ENCODE results near the gene USP35.

USP35 gene

DNA sequence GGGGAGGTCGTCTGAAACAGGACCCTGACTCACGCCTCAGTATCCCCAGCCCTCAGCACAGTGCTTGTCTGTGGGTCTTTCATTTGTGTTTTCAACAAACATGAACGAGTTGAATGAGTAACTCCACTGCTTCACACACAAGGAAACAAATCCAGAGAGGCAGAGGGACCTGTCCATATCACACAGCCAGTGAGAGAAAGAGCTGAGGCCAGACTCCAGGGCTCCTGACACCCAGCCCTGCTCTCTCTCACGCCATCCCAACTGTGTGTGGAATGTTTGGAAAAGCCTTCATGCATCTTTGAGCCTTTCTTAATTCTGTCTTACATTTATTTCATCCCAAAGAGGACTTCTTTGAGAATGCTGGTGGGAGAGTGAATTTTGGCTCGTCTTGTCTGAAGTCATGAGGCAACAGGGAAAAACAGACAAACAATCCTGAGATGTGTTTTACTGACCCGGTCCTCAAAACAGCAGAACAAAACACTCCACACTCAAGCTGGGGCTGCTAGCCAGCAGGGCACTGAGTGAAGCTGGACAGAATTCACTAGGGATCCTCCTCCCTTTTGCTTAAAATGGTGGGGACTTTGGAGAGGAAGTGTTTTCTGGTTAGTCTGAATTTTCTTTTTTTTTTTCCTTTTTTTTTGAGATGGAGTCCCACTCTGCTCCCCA, 29.6 kb upstream of the USP35 start:
- H3K27ac ChIP-seq (ENCODE audit: low read depth, low read length, poor library complexity, severe bottlenecking): no peak overlapping the region
- no peak overlapping the region for H2AFZ ChIP-seq (ENCODE audit: low read length)
- no peaks in the 10 kb centered on the region for H3K27me3 ChIP-seq (ENCODE audit: insufficient read depth, low read length)
- H3K4me1 ChIP-seq (ENCODE audit: insufficient read depth, low read length, severe bottlenecking): no peaks in the 10 kb centered on the region
- TF ChIP-seq EZH2 (IDR thresholded peaks at IDR 0.05; ENCODE audit: borderline replicate concordance, low read length): no peak
- TF ChIP-seq, protein P1, sequence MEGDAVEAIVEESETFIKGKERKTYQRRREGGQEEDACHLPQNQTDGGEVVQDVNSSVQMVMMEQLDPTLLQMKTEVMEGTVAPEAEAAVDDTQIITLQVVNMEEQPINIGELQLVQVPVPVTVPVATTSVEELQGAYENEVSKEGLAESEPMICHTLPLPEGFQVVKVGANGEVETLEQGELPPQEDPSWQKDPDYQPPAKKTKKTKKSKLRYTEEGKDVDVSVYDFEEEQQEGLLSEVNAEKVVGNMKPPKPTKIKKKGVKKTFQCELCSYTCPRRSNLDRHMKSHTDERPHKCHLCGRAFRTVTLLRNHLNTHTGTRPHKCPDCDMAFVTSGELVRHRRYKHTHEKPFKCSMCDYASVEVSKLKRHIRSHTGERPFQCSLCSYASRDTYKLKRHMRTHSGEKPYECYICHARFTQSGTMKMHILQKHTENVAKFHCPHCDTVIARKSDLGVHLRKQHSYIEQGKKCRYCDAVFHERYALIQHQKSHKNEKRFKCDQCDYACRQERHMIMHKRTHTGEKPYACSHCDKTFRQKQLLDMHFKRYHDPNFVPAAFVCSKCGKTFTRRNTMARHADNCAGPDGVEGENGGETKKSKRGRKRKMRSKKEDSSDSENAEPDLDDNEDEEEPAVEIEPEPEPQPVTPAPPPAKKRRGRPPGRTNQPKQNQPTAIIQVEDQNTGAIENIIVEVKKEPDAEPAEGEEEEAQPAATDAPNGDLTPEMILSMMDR (IDR thresholded peaks at IDR 0.05; ENCODE audit: low read length): no peak
- no peak overlapping the region for H3K4me3 ChIP-seq (ENCODE audit: low read depth, low read length, poor library complexity, severe bottlenecking)
- H3K79me2 ChIP-seq (ENCODE audit: insufficient read depth, low read length): no peaks in the 10 kb centered on the region
- no peak overlapping the region for H3K9ac ChIP-seq (ENCODE audit: low read length)
- no peaks in the 10 kb centered on the region for H3K9me2 ChIP-seq (ENCODE audit: low read depth, low read length)
- H3K9me3 ChIP-seq (ENCODE audit: low read length): no peaks in the 10 kb centered on the region
- H3F3A ChIP-seq (ENCODE audit: insufficient read depth, low read length): no peaks in the 10 kb centered on the region
- no peaks in the 10 kb centered on the region for H4K20me1 ChIP-seq (ENCODE audit: insufficient read depth, low read length)
- H3K36me3 ChIP-seq (ENCODE audit: insufficient read depth, low read length): no peaks in the 10 kb centered on the region
- no peak overlapping the region for H3K4me2 ChIP-seq (ENCODE audit: low read length)

DNA sequence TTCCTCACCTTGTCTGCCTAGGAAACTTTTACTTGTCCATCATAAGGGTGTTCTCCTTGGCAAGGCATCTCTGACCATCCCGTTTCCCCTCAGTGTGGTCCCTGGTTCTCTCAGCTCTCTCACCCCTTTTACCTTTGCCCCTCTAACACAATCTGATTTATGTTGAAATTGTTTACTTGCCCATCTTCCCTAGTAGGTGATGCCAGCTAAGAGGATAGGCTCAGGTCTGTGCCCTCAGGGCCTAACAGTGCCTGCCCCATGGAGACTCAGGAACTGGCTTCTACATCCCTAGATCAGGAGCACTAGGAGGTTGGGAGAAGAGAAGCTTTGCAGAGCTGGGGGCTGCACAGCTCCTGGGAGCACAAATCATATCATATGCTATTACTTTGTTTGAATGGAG, 28.2 kb upstream of the USP35 start:
- no peak overlapping the region for H3K9ac ChIP-seq (ENCODE audit: low read length)
- H3K79me2 ChIP-seq (ENCODE audit: insufficient read depth, low read length): no peaks in the 10 kb centered on the region
- H3K27me3 ChIP-seq (ENCODE audit: insufficient read depth, low read length): no peaks in the 10 kb centered on the region
- no peaks in the 10 kb centered on the region for H3K9me3 ChIP-seq (ENCODE audit: low read length)
- no peak overlapping the region for H3K4me3 ChIP-seq (ENCODE audit: low read depth, low read length, poor library complexity, severe bottlenecking)
- TF ChIP-seq, protein P1 (IDR thresholded peaks at IDR 0.05; ENCODE audit: low read length): no peak
- TF ChIP-seq EZH2 (IDR thresholded peaks at IDR 0.05; ENCODE audit: borderline replicate concordance, low read length): no peak
- H3K27ac ChIP-seq (ENCODE audit: low read depth, low read length, poor library complexity, severe bottlenecking): no peak overlapping the region
- H3K4me2 ChIP-seq (ENCODE audit: low read length): no peak overlapping the region
- H3K4me1 ChIP-seq (ENCODE audit: insufficient read depth, low read length, severe bottlenecking): no peaks in the 10 kb centered on the region
- H2AFZ ChIP-seq (ENCODE audit: low read length): no peak overlapping the region
- H3F3A ChIP-seq (ENCODE audit: insufficient read depth, low read length): no peaks in the 10 kb centered on the region
- no peaks in the 10 kb centered on the region for H3K36me3 ChIP-seq (ENCODE audit: insufficient read depth, low read length)
- H4K20me1 ChIP-seq (ENCODE audit: insufficient read depth, low read length): no peaks in the 10 kb centered on the region
- no peaks in the 10 kb centered on the region for H3K9me2 ChIP-seq (ENCODE audit: low read depth, low read length)

DNA sequence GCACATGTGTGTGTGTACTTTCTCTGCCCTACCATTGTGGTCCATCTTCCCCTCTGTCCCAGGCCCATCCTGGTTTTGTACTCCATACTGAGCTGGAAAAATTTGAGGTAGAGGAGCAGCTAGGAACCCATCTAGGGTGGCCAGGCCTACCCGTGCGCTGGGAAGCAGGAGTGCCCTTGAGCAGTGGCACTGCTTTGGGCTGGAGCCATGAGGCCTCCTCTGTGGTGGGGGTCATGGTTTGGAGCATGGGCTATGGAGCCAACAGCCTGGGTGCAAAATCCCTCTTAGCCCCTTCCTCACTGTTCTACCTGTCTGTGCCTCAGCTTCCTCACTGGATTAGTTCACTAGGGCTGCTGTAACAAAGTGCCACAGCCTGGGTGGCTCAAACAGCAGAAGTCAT, 27.4 kb upstream of the USP35 start:
- H3K4me1 ChIP-seq (ENCODE audit: insufficient read depth, low read length, severe bottlenecking): no peaks in the 10 kb centered on the region
- no peak overlapping the region for H3K4me3 ChIP-seq (ENCODE audit: low read depth, low read length, poor library complexity, severe bottlenecking)
- H3K9me3 ChIP-seq (ENCODE audit: low read length): no peaks in the 10 kb centered on the region
- H3K36me3 ChIP-seq (ENCODE audit: insufficient read depth, low read length): no peaks in the 10 kb centered on the region
- H2AFZ ChIP-seq (ENCODE audit: low read length): no peak overlapping the region
- H3K9ac ChIP-seq (ENCODE audit: low read length): no peak overlapping the region
- no peaks in the 10 kb centered on the region for H3K27me3 ChIP-seq (ENCODE audit: insufficient read depth, low read length)
- no peaks in the 10 kb centered on the region for H3F3A ChIP-seq (ENCODE audit: insufficient read depth, low read length)
- H4K20me1 ChIP-seq (ENCODE audit: insufficient read depth, low read length): no peaks in the 10 kb centered on the region
- no peaks in the 10 kb centered on the region for H3K9me2 ChIP-seq (ENCODE audit: low read depth, low read length)
- no peak for TF ChIP-seq EZH2 (IDR thresholded peaks at IDR 0.05; ENCODE audit: borderline replicate concordance, low read length)
- TF ChIP-seq, protein P1 (IDR thresholded peaks at IDR 0.05; ENCODE audit: low read length): no peak
- no peak overlapping the region for H3K4me2 ChIP-seq (ENCODE audit: low read length)
- H3K79me2 ChIP-seq (ENCODE audit: insufficient read depth, low read length): no peaks in the 10 kb centered on the region
- no peak overlapping the region for H3K27ac ChIP-seq (ENCODE audit: low read depth, low read length, poor library complexity, severe bottlenecking)
